GM12873 (cell line): ENCODE results near the gene BCAP31.

Source experiments
- TF ChIP-seq, protein P1 (sequence below): IDR thresholded peaks from 2 replicates; pipeline ENCODE4 v1.5.1; 2012; ENCODE audit warnings: low read depth, mild to moderate bottlenecking, moderate library complexity, low read length, control low read depth; ENCODE audit not compliant: insufficient read depth; ENCODE audit errors: missing control alignments

Gene BCAP31

DNA sequence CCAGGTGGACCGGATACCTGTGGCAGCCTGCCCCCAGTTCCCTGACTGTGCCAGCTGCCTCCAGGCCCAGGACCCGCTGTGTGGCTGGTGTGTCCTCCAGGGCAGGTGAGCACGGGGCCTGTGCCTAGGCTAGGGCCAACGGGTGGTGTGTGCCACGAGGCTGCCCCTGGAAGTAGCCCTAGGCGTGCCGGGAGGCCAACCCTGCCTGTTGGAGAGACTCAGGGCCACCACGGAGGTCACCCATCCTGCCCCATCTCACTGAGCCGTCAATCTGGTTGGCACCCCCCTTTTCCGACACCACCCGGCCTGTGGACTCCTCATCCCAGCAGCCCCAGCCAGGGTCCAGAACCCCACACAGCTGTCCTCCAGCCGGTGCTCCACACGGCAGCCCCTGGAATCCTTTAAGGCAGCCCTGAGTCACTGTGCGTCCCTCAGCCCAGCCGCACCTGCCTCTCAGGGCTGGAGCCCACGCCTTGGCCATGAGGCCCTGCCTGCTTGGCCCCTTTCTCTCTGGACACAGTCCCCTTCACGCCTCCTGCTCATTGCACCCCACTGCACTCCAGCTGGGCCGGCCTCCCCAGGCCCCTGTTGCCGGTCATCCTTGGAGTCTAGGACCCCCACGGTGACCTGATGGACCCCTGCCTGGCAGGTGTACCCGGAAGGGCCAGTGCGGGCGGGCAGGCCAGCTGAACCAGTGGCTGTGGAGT, 45.1 kb upstream of the BCAP31 start:
- TF ChIP-seq, protein P1, sequence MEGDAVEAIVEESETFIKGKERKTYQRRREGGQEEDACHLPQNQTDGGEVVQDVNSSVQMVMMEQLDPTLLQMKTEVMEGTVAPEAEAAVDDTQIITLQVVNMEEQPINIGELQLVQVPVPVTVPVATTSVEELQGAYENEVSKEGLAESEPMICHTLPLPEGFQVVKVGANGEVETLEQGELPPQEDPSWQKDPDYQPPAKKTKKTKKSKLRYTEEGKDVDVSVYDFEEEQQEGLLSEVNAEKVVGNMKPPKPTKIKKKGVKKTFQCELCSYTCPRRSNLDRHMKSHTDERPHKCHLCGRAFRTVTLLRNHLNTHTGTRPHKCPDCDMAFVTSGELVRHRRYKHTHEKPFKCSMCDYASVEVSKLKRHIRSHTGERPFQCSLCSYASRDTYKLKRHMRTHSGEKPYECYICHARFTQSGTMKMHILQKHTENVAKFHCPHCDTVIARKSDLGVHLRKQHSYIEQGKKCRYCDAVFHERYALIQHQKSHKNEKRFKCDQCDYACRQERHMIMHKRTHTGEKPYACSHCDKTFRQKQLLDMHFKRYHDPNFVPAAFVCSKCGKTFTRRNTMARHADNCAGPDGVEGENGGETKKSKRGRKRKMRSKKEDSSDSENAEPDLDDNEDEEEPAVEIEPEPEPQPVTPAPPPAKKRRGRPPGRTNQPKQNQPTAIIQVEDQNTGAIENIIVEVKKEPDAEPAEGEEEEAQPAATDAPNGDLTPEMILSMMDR = no peak

- TF ChIP-seq, protein P1 = peak; percentile 17
Measured at GRCh38 chrX:153768311-153769157, 44.3 kb upstream of the BCAP31 start.

DNA sequence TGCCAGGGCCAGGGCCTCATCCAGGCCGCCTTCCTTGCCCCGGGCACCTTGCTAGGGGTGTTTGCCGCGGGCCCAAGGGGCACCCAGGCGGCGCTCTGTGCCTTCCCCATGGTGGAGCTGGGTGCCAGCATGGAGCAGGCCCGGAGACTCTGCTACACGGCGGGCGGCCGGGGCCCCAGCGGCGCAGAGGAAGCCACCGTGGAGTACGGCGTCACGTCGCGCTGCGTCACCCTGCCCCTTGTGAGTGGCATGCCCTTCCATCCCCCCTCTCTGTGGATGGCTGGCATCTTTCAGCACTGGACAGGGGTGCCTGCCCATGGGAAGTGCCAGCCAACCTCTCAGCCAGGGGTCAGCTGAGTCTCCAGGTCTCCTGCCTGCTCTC, 43.5 kb upstream of the BCAP31 start:
- TF ChIP-seq, protein P1 = no peak

DNA sequence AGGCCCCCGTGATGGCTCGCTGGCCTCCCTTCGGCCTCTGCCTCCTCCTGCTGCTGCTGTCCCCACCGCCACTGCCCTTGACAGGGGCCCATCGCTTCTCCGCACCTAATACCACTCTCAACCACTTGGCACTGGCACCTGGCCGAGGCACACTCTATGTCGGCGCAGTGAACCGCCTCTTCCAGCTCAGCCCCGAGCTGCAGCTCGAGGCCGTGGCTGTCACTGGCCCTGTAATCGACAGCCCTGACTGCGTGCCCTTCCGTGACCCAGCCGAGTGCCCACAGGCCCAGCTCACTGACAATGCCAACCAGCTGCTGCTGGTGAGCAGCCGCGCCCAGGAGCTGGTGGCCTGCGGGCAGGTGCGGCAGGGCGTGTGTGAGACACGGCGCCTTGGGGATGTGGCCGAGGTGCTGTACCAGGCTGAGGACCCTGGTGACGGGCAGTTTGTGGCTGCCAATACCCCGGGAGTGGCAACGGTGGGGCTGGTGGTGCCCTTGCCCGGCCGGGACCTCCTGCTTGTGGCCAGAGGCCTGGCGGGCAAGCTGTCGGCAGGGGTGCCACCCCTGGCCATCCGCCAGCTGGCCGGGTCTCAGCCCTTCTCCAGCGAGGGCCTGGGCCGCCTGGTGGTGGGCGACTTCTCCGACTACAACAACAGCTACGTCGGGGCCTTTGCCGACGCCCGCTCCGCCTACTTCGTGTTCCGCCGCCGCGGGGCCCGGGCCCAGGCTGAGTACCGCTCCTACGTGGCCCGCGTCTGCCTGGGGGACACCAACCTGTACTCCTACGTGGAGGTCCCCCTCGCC, 42.9 kb upstream of the BCAP31 start:
- TF ChIP-seq, protein P1 = no peak

GRCh38 chrX:153766098-153766817, 42.1 kb upstream of the BCAP31 start:
- TF ChIP-seq, protein P1 = no peak

DNA sequence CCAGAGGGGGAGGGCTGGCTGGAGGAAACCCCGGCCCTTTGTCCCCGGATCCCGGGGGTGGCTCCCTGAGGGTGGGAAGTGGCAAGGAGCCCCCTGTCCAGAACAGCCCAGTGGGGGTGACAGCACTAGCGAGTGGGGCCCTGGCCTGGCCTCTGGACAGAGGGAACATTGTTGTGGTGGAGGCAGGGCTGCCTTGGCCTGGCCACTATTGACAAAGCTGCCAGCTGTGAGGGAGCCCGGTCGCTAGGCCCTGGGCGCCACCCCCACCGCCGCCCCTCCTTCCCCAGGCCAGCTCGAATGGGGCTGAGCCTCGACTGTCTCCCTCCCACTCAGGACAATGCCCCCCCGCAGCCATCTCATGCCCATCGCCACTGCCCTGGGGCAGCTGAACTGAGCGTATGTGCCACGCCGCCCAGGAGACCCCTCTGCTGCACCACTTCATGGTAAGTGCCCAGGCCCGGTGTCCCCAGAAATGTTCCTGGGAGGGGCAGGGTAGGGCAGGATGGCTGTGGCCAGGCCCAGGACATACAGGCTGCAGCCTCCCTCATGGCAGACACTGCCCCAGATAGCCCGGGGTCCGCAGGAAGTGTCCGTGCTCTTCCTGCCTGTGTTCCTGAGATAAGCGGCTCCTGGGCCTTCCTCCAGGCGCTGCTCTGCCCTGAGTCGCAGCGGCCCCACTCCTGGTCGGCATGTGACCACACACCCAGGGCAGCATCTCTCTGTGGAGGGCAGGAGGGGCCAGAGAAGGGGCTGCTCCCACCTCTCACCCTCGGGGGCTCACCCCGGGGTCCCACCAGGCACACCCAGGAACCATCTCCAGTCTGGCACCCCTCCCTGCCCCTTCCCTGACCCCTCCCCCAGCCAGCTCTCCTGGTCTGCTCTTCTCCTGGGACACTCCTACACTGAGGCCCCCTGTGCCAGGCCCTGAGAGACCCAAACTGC, 41.2 kb upstream of the BCAP31 start:
- TF ChIP-seq, protein P1 = no peak
